H1 (cell line): ENCODE data around the gene INA. TPM values are rescaled to one million over a fixed set of nuclear protein-coding genes. Genes with fewer than 3 reads are reported as not detected.

Source experiments
- CTBP2 ChIP-seq: IDR thresholded peaks from 2 replicates; pipeline ENCODE4 v1.7.0; 2011; ENCODE audit warnings: borderline replicate concordance, mild to moderate bottlenecking, moderate library complexity, mixed read lengths, low read length; ENCODE audit not compliant: insufficient read depth, insufficient read length
- polyA plus RNA-seq, 7 experiments: library from polyadenylated mRNA; depleted of rRNA in 3 of 7; stranded (reverse) in 5 of 7; unstranded in 2 of 7; fragments of >200 nt in 5 of 7; fragments of 200-250 nt in 2 of 7; gene quantifications; 1 replicate in 5 of 7; 2 replicates in 1 of 7; 4 replicates in 1 of 7; pipeline versions ENCODE4 v1.2.1 to v1.2.3, GENCODE V29; 2011 to 2013; ENCODE audit warnings: missing spikeins in 2 of 7, mixed read lengths in 2 of 7
- total RNA-seq: library from RNA; stranded (reverse); fragmentation: NEBNext Ultra II Directional; extraction: Animal tissue kit (Norgen Biotek cat#: 25700); gene quantifications from 2 replicates; pipeline ENCODE4 v1.2.1, GENCODE V29; 2021

The INA gene
- total and polyA plus RNA-seq, 2 of the 8 experiments (the other 6 are each of a cell fraction or from before 2014, with no cell fraction given), result 17.1 to 18.1 TPM

- no peak for TF ChIP-seq CTBP2
- TF ChIP-seq, all 59 proteins: peak for 2
Measured at GRCh38 chr10:103246324-103246723, 30.6 kb upstream of the INA start (continued).
